OCI-LY1 (cell line): ENCODE measurements around the gene RNF166.
A peak's percentile ranks its signal among the peaks of the same experiment; 100 is the strongest.

Source experiments
- H2AFZ ChIP-seq: fragments of 200-600 bp; sonication (generic), shearing (Covaris generic); 2 replicates; pipeline ENCODE4 v1.6.0; 2014; ENCODE audit warnings: antibody characterized with exemption, mild to moderate bottlenecking, low read length
- H3F3A ChIP-seq: fragments of 200-600 bp; sonication (generic), shearing (Covaris generic); 2 replicates; pipeline ENCODE4 v1.6.0; 2014; ENCODE audit warnings: mild to moderate bottlenecking, antibody characterized with exemption, low read length, moderate library complexity; ENCODE audit not compliant: insufficient read depth
- H3K27ac ChIP-seq: fragments of 200-600 bp; sonication (generic); 2 replicates; pipeline ENCODE4 v1.5.1; 2014; ENCODE audit warnings: low read length, mixed run types, mild to moderate bottlenecking, low read depth; ENCODE audit not compliant: poor library complexity, severe bottlenecking
- H3K27me3 ChIP-seq: fragments of 200-600 bp; sonication (generic); 2 replicates; pipeline ENCODE4 v1.6.0; 2014; ENCODE audit warnings: antibody characterized with exemption, mild to moderate bottlenecking, low read length, moderate library complexity; ENCODE audit not compliant: insufficient read depth
- H3K36me3 ChIP-seq: fragments of 200-600 bp; sonication (generic); 2 replicates; pipeline ENCODE4 v1.6.1; 2014; ENCODE audit warnings: mild to moderate bottlenecking, antibody characterized with exemption, low read length, moderate library complexity, mixed read lengths; ENCODE audit not compliant: insufficient read depth
- H3K4me1 ChIP-seq: fragments of 200-600 bp; sonication (generic); 2 replicates; pipeline ENCODE4 v1.5.1; 2014; ENCODE audit warnings: mild to moderate bottlenecking, low read length, moderate library complexity; ENCODE audit not compliant: insufficient read depth, severe bottlenecking
- H3K4me2 ChIP-seq: fragments of 200-600 bp; sonication (generic), shearing (Covaris generic); 2 replicates; pipeline ENCODE4 v1.6.1; 2014; ENCODE audit warnings: low read length
- H3K4me3 ChIP-seq: fragments of 200-600 bp; sonication (generic); 2 replicates; pipeline ENCODE4 v1.5.1; 2014; ENCODE audit warnings: low read length, low read depth, mild to moderate bottlenecking, mixed read lengths; ENCODE audit not compliant: poor library complexity, severe bottlenecking
- H3K79me2 ChIP-seq: fragments of 200-600 bp; shearing (Covaris generic); 2 replicates; pipeline ENCODE4 v1.6.1; 2016; ENCODE audit warnings: mixed run types, low read length, mixed read lengths; ENCODE audit not compliant: insufficient read depth
- H3K9ac ChIP-seq: fragments of 200-600 bp; sonication (generic), shearing (Covaris generic); 2 replicates; pipeline ENCODE4 v1.6.1; 2014; ENCODE audit warnings: mild to moderate bottlenecking, low read length, mixed read lengths
- H3K9me2 ChIP-seq: fragments of 200-600 bp; sonication (generic), shearing (Covaris generic); 2 replicates; pipeline ENCODE4 v1.6.1; 2014; ENCODE audit warnings: low read depth, mild to moderate bottlenecking, low read length, mixed read lengths
- H3K9me3 ChIP-seq: fragments of 200-600 bp; shearing (Covaris generic); 2 replicates; pipeline ENCODE4 v1.6.1; 2014; ENCODE audit warnings: low read length, mixed read lengths
- H4K20me1 ChIP-seq: fragments of 200-600 bp; sonication (generic), shearing (Covaris generic); 2 replicates; pipeline ENCODE4 v1.6.0; 2016; ENCODE audit warnings: mild to moderate bottlenecking, low read length; ENCODE audit not compliant: insufficient read depth
- EZH2 ChIP-seq: fragments of 200-600 bp; sonication (generic), shearing (Covaris generic); IDR thresholded peaks from 2 replicates; pipeline ENCODE4 v1.8.0; 2017; ENCODE audit warnings: borderline replicate concordance, mixed run types, mild to moderate bottlenecking, antibody characterized with exemption, low read length, moderate library complexity, mixed read lengths
- TF ChIP-seq, protein P1 (sequence below): fragments of 200-600 bp; sonication (generic), shearing (Covaris generic); IDR thresholded peaks from 2 replicates; pipeline ENCODE4 v1.5.1; 2017; ENCODE audit warnings: mild to moderate bottlenecking, antibody characterized with exemption, low read length, moderate library complexity, mixed read lengths

RNF166 gene

DNA sequence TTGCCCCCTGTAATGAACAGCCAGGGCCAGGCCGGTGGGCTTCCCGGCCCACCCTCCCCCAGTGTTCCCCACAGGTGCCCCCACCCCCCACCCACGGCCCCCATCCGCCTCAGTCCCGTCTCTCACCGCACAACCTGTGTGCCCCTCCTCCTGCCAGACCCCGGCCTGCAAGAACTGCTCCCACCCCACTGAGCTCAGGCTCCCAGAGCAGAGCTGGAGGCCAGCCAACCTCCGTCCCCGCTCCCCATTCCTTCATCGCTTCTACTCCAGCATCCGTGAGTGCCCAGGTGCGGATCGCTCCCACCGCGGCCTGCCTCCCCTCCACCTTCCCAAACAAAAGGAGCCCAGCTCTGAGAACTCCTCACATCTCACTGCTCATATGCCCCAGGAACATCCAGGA lies 47.5 kb downstream of the RNF166 start:
- Histone ChIP-seq H3K4me1 (peaks cover 31% of the 10 kb centered on the region), H3K9me3 (no peaks in the 10 kb centered on the region), H3F3A (no peaks in the 10 kb centered on the region), H4K20me1 (no peaks in the 10 kb centered on the region), H3K4me2 (no peak overlapping the region), H3K27me3 (no peaks in the 10 kb centered on the region), H3K36me3 (peaks cover 32% of the 10 kb centered on the region; the same call in 1 of the 2 replicates), H2AFZ (no peak overlapping the region), H3K9me2 (no peaks in the 10 kb centered on the region), H3K79me2 (peaks cover 12% of the 10 kb centered on the region), H3K9ac (no peak overlapping the region), H3K27ac (no peak overlapping the region), H3K4me3 (no peak overlapping the region)
- TF ChIP-seq EZH2 = no peak
- TF ChIP-seq, protein P1, sequence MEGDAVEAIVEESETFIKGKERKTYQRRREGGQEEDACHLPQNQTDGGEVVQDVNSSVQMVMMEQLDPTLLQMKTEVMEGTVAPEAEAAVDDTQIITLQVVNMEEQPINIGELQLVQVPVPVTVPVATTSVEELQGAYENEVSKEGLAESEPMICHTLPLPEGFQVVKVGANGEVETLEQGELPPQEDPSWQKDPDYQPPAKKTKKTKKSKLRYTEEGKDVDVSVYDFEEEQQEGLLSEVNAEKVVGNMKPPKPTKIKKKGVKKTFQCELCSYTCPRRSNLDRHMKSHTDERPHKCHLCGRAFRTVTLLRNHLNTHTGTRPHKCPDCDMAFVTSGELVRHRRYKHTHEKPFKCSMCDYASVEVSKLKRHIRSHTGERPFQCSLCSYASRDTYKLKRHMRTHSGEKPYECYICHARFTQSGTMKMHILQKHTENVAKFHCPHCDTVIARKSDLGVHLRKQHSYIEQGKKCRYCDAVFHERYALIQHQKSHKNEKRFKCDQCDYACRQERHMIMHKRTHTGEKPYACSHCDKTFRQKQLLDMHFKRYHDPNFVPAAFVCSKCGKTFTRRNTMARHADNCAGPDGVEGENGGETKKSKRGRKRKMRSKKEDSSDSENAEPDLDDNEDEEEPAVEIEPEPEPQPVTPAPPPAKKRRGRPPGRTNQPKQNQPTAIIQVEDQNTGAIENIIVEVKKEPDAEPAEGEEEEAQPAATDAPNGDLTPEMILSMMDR = no peak

DNA sequence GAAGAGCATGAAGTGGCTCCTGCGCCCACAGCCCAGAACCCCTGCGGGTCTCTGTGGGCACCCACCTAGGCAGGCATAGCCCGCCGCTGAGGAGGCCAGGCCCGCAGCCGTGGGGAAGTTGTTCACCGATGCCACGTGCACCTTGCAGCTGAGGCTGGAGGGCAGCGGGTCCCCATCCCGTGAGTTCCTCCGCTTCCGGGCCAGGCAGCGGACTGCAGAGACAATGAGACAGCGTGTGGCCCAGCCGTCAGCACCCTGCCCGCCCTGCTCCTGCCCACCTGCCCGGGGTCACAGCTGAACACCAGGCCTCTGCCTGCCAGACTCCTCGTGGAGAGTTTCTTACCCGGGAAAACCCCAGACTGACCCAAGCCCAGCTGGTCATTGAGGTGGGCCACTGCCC lies 48.8 kb downstream of the RNF166 start:
- no peaks in the 10 kb centered on the region for H3K9me3 ChIP-seq
- TF ChIP-seq, protein P1 = no peak
- TF ChIP-seq EZH2 = no peak
- H3K27ac ChIP-seq = peak overlapping the region; percentile 23
- H2AFZ ChIP-seq = no peak overlapping the region
- peaks cover 43% of the 10 kb centered on the region; the same call in 1 of the 2 replicates for H3K36me3 ChIP-seq
- peaks cover 31% of the 10 kb centered on the region for H3K4me1 ChIP-seq
- H3K9ac ChIP-seq = no peak overlapping the region
- peak overlapping the region; percentile 6; the same call in 1 of the 2 replicates for H3K4me2 ChIP-seq
- H3K4me3 ChIP-seq = no peak overlapping the region
- H4K20me1 ChIP-seq = no peaks in the 10 kb centered on the region
- no peaks in the 10 kb centered on the region for H3K9me2 ChIP-seq
- no peaks in the 10 kb centered on the region for H3F3A ChIP-seq
- H3K27me3 ChIP-seq = no peaks in the 10 kb centered on the region
- peaks cover 11% of the 10 kb centered on the region for H3K79me2 ChIP-seq

DNA sequence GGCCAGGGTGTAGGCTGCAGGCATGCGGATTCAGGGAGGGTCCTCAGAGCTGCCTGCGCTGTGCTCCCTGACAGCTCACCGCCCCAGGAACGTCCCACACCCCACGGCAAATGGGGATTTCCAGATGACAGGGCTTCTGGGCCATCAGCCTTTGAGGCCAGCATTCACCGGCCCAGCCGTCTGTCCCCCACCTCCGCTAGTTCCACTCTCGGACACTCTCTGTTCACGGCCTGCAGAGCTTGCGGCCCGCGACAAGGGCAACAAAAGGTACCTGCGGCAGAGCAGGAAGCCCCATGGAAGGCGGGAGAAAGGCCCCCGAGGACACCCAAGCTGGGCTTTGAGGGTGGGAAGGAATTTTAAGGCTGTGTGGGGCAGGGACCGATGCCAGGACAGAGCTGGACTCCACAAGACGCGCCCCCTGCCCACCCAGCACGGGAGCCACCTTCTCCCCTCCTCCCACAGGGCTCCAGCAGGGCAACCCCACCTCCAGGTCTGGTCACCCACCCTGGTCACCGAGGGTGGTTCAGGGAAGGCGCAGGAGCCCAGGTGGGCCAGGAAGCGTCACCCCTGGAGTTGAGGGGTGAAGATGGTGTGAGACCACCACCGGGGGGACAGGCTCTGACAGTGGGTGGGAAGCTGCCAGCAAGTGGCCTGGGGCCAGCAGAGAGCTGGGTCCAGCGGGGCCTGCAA lies 49.8 kb downstream of the RNF166 start:
- no peaks in the 10 kb centered on the region for H3K27me3 ChIP-seq
- H3K36me3 ChIP-seq = peaks cover 45% of the 10 kb centered on the region; the same call in 1 of the 2 replicates
- no peaks in the 10 kb centered on the region for H4K20me1 ChIP-seq
- H3K4me1 ChIP-seq = peaks cover 30% of the 10 kb centered on the region
- no peak overlapping the region for H3K27ac ChIP-seq
- no peaks in the 10 kb centered on the region for H3F3A ChIP-seq
- TF ChIP-seq EZH2 = no peak
- TF ChIP-seq, protein P1 = no peak
- no peak overlapping the region for H2AFZ ChIP-seq
- H3K79me2 ChIP-seq = peaks cover 6% of the 10 kb centered on the region
- H3K4me3 ChIP-seq = no peak overlapping the region
- no peak overlapping the region for H3K9ac ChIP-seq
- H3K9me3 ChIP-seq = no peaks in the 10 kb centered on the region
- H3K9me2 ChIP-seq = no peaks in the 10 kb centered on the region
- no peak overlapping the region for H3K4me2 ChIP-seq
